Transverse colon (tissue), 4 donors: ENCODE measurements around the gene ADCY5.

Experiments used
- CTCF ChIP-seq, 5 experiments: fragments of 200-600 bp in 3 of 5; fragments of 450-650 bp in 2 of 5; sonication (generic) in 3 of 5; IDR thresholded peaks; 1 replicate in 2 of 5; 2 replicates in 3 of 5; pipeline ENCODE4 v1.5.1; 2016 to 2017; ENCODE audit warnings: antibody characterized with exemption in 5 of 5, inconsistent platforms in 3 of 5, mild to moderate bottlenecking in 2 of 5, moderate library complexity in 1 of 5
- EP300 ChIP-seq: sonication (generic); formaldehyde crosslinking; IDR thresholded peaks from one replicate; pipeline ENCODE4 v1.6.1; 2017; ENCODE audit warnings: antibody characterized with exemption, low read depth
- POLR2A ChIP-seq: fragments of 450-650 bp; IDR thresholded peaks from one replicate; pipeline ENCODE4 v1.6.1; 2016; ENCODE audit warnings: antibody characterized with exemption, mild to moderate bottlenecking, moderate library complexity
- POLR2AphosphoS5 ChIP-seq, 3 donors: sonication (generic); formaldehyde crosslinking; IDR thresholded peaks; one replicate each; pipeline ENCODE4 v1.6.1; 2016; ENCODE audit warnings: antibody characterized with exemption in 3 of 3

DNA sequence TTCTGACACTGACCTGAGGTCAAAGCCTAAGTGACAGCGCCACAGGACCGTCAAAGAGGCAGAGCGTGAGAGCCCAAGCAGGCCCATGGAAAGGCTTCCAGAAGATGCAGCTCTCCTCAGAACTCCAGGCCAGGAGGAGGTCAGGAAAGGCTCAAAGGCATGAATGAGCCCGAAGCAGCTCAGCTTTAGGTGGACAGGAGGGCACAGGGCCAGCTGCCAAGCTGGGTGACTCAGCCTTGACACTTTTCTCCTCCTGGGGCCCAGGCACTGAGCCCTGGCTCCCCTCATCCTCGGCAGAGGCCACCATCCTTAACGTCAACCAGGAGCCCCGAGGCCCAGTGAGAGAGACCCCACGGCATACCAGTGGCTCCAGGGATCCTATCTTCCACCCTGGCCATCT, 62.9 kb downstream of the ADCY5 start:
- no peak for TF ChIP-seq CTCF (IDR thresholded peaks at IDR 0.05)
- TF ChIP-seq POLR2A, result no peak
- TF ChIP-seq POLR2AphosphoS5 (IDR thresholded peaks at IDR 0.05), result no peak
- TF ChIP-seq EP300, result no peak
